ENCODE data around the gene PKHD1.

PKHD1 gene, protein sequence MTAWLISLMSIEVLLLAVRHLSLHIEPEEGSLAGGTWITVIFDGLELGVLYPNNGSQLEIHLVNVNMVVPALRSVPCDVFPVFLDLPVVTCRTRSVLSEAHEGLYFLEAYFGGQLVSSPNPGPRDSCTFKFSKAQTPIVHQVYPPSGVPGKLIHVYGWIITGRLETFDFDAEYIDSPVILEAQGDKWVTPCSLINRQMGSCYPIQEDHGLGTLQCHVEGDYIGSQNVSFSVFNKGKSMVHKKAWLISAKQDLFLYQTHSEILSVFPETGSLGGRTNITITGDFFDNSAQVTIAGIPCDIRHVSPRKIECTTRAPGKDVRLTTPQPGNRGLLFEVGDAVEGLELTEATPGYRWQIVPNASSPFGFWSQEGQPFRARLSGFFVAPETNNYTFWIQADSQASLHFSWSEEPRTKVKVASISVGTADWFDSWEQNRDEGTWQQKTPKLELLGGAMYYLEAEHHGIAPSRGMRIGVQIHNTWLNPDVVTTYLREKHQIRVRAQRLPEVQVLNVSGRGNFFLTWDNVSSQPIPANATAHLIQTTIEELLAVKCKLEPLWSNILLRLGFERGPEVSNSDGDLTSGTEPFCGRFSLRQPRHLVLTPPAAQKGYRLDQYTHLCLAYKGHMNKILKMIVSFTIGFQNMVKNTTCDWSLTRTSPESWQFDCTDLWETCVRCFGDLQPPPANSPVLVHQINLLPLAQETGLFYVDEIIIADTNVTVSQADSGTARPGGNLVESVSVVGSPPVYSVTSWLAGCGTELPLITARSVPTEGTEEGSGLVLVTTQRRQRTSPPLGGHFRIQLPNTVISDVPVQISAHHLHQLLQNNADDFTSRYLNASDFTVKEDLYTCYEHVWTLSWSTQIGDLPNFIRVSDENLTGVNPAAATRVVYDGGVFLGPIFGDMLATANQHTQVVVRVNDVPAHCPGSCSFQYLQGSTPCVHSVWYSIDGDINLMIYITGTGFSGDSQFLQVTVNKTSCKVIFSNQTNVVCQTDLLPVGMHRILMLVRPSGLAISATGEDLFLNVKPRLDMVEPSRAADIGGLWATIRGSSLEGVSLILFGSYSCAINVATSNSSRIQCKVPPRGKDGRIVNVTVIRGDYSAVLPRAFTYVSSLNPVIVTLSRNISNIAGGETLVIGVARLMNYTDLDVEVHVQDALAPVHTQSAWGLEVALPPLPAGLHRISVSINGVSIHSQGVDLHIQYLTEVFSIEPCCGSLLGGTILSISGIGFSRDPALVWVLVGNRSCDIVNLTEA (N-terminal part only)

DNA sequence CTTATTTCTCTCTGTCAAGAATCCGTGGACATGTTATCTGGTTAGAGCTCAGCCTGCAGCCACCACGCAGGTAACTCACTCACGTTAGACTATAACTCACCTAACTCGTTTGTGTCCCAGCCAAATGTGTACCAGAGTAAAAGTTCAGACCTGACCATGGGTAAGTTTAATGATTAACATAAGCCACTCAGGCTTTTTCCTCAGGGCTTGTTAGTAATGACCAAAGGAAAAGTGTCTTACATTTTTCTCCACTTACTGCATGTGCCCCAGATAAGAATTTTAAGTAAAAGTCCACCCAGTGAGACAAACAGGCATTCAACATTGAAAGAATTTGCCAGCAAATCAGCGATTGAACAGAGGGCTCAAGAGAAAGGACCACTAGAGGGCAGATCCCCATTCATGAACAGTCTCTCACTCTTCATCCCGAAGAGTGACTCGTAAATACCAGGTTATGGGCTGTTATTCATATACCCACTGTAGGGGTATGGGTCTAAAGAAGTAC lies at the start of gene PKHD1:
PKHD1 (minus strand) TSS at position 116 of the 502 bp plus-strand sequence. CDS start 2,680 bp downstream, outside the sequence.
- DNase-seq (ENCODE audit: low spot score), result peak; percentile 33

DNA sequence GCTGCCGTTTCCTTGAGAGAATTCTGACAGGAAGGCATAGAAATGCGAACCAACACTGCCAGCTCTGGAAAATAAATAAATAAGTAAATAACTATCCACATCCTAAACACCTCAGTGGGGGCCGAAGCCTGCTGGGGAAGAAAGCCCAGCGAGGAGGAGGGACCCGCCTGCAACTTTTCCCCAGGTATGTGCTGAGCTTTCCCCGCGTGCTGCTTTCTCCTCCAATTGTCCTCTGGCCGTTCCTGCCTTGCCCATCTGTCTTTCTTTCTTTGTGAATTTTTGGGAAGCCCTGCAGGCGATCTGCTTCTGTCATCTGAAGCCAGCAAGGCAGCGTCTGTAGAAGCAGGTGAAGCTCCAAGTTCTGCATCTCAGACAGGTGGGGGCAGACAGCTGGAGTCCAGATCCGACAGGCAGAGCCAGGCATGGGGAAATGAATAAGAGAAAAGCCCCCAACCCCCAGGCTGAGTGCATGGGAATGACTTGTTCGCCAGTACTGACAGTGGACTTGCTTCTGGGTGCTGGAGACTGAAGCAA lies 49.6 kb upstream of the PKHD1 start:
- no peak for DNase-seq (ENCODE audit: low spot score)

DNA sequence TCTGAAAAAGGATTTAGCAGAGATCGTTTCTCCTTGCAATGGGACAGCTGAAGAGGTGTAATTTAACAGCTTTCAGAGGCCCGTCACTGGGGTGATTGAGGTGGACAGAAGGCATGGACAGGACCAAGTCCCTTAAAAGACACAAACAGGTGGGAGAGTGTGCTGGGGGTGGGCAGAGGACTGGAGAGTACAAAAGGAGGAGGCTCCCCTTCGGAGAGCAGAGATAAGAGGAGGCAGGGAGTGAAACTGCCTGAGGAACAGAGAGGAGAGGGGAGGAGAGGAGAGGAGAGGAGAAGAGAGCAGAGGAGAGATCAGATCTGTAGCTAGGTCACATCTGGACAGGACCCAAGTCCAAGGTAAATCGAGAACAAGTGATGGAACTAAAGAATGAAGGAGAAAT lies 48.6 kb upstream of the PKHD1 start:
- no peak for DNase-seq (ENCODE audit: low spot score)

DNA sequence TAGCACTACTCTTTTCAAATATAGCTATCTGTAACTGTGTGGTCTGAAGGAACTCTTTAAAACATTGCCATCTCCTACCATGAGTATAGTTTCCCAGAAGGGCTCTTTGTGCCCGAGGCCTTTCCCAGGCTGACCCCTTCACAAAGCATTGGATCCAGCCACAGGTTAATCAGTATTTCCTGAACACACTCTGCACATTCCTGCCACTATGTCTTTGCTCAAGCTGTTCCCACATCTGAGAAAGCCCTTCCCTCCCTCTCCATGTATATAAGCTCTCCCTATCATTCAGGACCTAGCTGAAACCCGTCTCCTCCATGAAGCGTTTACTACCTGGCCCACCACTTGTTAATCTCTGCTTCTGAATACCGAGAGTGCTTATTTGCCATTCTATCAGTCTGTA lies 47.8 kb upstream of the PKHD1 start:
- no peak for DNase-seq (ENCODE audit: low spot score)

DNA sequence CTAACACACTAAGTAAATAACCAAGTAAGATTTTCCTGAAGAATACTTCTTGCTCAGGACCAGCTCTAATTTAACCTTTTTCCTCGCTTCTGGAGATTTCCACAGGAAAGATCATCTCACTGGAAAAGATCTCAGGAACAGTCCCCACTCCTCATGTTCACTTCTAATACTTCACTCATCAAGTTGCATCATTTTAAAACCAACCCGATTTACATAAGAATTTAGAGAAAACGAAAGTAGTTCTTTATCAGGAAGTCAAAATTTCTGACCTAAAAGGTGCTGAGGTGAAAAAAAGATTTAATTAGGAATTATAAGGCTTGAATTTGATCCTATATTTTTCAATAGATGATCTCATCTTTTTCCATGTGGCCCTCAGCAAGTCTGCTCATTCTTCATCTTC lies 46.6 kb upstream of the PKHD1 start:
- DNase-seq (ENCODE audit: low spot score), result no peak

DNA sequence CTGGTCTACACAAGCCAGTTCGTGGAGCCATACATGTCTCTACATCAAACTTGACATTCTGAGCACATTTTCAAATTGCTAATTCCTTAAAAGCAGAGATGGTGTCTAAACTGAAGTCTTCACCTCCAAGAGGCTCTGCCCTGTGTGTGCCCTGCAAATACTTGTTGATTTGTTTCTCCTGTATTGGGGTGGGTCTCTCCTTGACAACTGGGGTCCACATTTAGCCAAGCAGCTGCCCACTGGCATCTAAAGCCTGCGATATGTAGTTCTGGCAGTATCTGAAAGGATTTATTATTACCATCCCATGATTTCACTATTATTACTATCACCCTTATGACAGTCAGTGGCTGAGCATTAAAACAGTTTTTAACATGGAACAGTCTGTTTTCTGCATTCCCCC lies 45.9 kb upstream of the PKHD1 start:
- DNase-seq (ENCODE audit: low spot score), result no peak

DNA sequence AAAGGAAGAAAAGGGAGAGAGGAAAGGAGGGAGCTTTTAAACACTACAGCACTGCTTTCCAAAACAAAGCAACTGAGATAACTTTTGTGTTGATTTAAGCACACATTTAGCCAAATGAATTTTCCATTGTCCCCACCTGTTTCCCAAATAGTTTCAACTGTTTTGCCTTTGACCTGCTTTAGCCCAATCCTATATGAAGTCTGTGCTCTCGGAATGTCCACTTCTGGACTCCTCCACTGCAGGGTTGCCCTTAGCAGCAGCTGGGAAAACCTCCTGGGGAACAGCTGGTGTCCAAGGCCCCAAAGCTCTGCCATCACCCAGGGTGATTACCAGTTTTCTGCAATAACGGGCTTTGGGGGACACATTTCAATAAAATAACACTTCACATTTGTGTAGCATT lies 44.9 kb upstream of the PKHD1 start:
- DNase-seq (ENCODE audit: low spot score), result no peak

DNA sequence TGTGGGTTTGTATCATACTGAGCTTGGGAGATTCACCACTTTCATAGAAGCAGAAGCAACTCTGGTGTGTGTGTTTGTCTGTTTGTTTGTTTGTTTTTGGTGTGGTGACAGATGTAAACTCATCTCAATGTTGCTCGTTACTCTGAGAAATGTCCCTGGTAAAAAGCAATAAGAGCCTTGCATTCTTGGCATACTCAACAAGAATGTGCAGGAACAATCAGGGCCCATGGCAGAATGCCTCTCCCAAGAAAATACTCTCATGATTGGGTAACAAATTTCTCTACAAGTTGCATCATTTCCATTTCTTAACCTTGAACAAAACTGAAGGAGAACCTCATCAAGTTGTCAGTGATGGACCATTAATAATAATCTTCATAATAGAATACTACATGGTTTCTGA lies 43.0 kb upstream of the PKHD1 start:
- no peak for DNase-seq (ENCODE audit: low spot score)

DNA sequence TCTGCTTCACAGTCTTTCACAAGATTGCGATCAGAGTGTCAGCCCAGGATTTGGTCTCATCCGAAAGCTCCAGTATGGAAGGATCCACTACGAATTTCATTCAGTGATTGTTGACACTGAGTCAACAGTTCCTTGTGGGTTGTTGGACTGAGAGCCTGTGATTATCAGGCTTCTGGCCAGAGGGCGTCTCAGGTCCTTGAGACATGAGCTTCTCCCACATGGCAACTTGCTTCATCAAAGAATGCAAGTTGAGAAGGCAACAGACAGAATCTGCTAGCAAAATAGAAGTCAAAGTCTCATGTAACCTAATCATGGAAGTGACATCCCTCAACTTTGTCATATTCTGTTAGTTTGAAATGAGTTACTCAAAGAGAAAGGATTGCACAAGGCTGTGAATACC lies 40.5 kb upstream of the PKHD1 start:
- DNase-seq (ENCODE audit: low spot score), result no peak

DNA sequence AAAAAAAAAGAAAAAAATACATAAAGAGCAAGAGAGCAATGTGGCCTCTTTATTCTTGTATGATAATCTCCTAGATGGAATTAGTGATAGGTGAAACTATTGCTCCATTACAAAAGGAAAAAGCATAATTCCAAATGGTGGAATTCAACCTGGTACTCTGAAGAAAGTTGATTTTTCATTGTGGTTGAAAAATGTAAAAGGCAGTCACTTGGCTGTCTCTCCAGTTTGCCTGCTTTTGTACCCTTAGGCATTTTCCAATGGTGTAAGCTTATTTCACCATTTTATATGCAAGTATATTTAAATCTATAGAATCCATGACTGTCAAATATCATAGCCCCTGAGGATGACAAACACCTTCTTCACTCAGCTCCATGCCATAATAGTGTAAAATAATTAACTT lies 38.8 kb upstream of the PKHD1 start:
- DNase-seq (ENCODE audit: low spot score), result no peak

DNA sequence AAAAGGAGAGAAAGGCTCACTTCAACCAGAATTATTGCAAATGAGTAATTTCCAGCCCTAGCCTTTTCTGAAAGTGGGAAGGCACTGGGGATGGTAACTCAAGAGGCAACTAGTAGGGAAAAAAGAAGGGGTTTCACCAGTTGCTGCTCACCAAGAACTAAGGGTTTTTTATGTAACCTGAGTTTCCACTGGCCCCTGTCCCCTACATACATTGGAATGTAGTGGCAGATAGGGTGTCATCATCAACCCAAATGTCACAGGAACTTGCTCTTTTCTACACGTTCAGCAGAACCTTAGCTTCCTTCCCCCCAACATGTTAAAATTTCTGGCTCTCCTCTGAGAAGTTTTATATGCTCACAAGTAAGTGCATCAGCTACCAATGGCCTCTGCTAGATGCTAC lies 38.2 kb upstream of the PKHD1 start:
- DNase-seq (ENCODE audit: low spot score), result no peak

DNA sequence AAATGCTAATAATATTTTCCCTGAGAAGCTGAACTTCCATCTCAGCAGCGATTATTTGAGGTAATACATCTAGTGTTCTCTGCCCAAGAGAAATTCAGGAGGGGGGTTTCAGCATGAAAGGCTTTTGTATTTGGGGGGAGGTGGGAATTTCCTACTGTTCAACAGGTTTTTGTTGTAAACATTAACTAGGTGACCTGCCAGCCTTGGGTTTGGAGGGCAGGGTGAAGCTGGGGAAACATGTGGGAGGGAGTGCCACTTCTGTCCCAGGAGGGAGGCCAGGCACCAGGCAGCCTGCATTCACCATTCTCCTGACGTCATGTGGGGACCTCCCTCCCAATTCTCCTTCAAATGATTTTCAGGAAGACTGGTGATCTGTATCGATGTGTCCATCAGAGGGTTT lies 37.7 kb upstream of the PKHD1 start:
- no peak for DNase-seq (ENCODE audit: low spot score)

DNA sequence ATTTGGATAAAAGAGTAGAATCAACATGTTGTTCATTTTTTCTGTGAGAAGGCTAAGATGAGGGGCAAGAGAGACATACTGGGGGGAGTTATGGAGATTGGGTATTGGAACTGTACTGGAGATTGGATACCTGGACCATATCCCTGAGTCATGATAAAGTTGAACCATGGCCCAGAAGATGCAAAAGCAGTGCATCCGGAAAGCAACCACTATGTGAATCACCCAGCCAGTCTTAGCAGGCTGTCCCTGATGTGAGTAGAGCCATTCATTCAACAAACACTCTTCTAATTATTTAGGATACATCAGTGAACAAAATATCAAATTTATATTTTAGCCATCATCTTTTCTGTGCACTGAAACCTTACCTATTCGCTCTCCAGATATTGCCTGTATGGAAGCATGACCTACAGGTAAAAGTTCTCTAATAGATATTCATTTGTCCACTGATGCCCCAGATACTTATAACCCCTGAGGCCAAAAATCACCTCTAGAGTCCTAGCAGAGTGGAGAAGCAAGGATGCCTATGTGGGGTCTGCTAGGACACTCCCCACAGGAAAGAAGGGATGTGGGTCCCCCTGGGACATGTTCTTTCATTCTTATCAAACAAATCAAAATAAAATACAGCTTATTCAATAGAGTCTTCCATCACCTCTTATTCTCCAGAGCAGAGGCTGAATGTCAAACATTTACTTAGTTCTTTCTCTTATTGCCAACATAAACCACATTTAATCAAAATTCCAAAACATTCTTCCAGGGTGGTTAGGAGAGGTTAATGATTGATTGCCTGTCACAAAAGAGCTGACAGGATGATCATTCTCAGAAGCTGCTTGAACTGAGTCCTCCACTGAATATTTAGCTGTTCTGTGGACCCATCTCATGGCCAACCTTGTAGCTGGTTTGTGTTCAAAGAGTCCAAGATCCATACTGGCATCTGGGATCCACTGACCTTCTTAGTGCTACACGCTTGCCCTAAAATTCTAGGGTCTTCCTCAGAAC lies 37.0 kb upstream of the PKHD1 start:
- no peak for DNase-seq (ENCODE audit: low spot score)

DNA sequence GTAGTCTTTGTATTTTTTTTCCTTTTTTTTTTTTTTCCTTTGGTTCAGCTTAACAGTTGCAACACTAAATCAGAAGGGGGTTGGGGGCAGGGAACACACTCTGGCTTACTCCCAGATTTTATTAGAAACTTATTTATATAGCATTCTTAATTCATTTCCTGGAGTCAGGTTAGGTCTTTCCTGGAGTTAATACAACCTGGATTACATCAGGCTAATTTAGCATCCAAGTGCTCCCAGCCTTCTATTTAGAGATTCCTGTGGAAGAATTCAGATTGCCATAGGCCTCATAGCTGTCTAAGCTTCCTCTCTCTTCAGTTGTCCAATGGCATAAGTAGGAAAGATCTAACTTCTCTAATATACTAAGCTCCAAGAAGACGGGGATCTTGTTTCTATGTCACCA lies 35.8 kb upstream of the PKHD1 start:
- no peak for DNase-seq (ENCODE audit: low spot score)

DNA sequence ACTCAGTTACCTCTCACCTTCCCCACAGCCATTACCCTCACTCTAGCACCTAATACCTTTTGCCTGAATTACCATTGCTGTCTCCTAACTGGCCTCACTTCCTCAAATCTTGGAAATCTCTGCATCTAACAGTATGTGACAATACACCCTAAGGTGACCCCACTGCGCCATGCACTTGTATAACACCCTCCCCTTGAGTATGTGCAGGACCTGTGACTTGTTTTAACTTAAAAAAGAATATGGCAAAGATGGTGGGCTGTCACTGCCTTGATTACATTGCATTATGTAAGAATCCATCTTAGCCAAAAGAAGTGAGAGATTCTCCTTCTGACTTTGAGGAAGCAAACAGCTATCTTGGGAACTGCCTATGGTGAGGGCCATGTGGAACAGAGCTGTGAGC lies 29.9 kb upstream of the PKHD1 start:
- no peak for DNase-seq (ENCODE audit: low spot score)

DNA sequence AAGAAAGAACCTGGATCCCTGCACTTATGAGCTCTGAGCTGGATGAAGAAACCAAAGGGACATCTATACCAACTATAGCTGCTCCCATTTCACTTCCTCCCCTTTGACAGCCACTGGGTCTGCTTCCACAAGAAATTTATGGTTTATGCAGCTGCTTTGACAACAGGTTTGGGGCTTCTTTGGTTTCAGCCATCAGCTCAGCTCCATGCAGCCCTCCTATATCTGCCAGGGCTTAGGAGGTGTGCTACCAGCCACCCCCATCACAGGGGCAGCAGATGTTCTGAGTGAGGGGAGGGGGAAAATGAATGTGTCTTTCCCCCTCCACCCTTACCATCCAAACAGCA lies 29.2 kb upstream of the PKHD1 start:
- no peak for DNase-seq (ENCODE audit: low spot score)

DNA sequence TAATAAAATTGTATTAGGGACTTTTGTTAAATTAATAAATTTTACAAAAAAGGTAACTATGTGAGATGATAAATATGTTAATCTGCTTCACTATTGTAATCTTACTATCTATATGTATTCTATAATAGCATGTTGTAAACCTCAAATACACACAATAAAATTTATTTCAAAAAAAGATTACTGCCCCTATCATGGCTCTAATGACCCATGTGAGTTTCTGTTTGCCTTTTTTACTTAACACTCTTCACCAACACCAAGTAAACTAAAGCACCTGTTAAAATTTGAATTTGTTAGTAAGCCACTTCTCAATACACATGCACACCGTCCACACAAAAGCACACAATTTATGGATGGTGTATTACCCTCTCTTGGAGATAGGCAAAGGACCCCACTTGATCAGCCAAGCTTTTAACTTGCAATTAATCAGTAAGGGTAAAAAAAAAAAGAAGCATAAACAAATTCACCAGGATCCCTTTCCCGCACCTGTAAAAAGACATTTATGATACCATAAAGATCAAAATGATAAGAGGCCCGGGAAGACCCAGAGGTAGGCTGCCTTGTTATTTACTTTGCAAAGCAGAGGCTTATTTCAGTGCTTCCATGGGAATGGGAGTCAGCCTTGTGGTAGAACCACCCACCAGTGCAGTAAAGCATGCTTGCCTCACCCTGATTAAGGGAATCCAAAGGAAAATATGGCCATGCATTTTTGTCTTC lies 28.6 kb upstream of the PKHD1 start:
- no peak for DNase-seq (ENCODE audit: low spot score)

DNA sequence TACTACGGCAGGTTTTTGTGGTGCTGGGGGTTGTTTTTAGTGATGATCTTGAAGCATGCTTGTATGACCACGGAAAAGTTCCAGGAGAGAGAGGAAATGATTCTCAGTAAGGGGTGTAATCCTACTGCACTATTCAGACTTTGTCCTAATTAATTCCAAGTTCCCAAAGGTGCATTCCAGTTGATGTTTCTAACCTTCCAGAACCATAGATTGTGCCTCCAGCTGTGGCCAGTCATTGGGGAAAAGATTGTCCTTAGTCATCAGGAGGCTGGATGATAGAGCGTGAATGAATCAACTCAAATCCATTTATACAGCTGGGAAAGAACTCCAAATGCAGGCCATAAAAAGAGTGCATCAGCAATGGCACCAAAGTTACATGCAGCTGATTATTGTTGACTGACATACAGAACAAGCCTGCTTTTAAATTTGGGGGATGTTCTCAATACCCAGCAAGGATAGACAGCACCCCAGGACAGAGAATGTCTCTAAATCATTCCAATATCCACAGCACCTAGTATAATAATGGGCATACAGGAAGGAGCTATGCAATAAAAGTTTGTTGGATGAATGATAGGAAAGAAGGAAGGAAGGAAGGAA lies 27.8 kb upstream of the PKHD1 start:
- no peak for DNase-seq (ENCODE audit: low spot score)

DNA sequence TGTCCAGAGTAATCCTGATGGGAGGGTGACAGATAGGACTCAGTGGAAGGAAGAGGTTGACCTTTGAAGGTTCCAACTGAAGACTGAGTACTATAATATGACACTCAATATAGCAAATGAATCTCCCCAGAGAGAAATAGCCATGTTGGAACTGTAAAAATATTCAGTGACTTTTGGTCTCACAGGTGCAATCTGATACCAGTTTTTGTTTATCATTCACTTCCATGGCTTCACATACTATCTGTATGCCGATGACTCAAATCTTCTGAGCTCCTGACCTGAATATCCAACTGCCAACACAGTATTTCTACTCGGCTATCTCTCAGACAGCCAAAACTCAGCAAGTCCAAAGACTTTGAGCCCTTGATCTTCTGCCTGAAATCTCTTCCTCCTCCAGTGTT lies 21.8 kb upstream of the PKHD1 start:
- no peak for DNase-seq (ENCODE audit: low spot score)

DNA sequence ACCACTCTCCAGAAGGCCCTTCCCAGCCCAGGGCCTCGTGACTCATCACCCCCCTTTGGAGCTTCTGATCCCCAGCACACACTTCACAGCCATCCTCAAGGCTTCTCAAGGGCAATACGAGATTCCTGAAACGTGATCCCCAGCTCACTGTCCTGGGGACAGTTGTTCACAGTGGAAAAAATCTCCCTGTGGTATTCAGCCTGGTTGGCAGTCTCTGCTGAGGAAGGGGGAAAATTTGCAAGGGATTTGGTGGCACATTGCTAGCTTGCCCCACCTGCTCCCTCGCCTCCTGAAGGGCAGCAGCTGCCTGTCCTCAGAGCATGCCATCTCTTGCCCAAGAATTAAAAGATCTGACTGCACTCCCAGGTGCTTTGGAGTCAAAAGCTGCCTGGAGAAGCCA lies 20.7 kb upstream of the PKHD1 start:
- DNase-seq (ENCODE audit: low spot score), result no peak

Data from NAMALWA (cell line).